UCSD-AML1 (cell line): ENCODE results near the gene GABPB2.
A peak's percentile ranks its signal among the peaks of the same experiment; 100 is the strongest.
"Not testable (repeated sequence)": the region's sequence is repeated elsewhere in the genome, so short reads cannot be mapped to it uniquely, and the experiment has no call there.

ENCODE experiments used
- DNase-seq: peaks from one replicate; lab custom pipeline; 2025; ENCODE audit not compliant: unreplicated experiment; lab: John Stamatoyannopoulos, UW

The GABPB2 gene

DNA sequence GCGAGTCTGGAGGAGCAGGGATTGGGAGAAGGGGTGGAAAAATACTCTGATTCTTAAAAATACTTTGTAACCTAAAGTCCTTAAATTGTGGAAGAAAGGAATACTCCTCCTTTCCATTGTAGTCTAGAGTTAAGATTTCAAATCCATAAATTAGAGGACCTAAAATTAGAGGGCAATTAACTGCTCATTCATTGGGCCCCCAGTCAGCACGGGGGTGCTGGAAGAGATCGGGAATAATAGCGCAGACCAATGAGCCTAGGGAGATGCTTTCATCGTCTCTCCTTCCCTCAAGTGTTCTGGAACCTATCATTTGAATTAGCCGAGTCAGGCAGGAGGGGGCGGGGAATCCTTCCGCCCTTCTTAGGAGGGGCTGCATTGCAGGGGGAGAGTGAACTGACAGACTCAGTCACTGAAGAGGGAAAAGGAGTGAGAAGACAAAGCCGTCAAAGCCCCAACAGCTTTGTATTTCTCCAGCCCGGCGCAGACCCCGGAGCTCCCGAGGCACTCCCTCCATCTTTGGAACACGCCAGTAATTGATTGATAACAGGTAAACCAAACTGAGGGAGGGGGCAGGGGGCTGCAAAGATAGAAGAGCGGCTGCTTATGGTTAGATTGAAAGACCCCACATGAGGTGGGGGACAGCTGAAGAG, 10.4 kb upstream of the GABPB2 start, which contains the start of gene MLLT11:
Gene MLLT11 (plus strand): TSS at position 391 of the 650 bp plus-strand sequence. CDS start 6,828 bp downstream, outside the sequence.
- peak; percentile 58 for DNase-seq

- no peak for DNase-seq
Measured at GRCh38 chr1:151060657-151061421, 9.7 kb upstream of the GABPB2 start.

DNA sequence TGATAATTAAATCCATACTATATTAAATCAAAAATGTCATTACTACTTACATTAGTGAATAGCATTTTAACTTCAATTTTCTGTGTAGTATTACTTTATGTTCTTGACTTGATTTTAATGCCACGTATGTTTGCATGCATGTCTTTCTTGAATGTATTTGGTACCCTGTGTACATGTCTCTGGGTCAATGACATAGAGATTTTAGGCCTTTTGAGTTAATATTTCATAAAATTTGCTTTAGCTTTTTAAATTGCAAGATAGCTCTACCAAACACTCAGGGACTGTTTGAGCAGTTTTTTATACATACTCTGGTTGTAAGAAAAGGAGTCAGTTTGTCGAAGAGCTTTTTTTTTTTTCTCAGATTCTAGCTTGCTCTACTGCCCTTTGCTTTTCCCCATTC, 8.9 kb upstream of the GABPB2 start:
- DNase-seq: no peak

DNA sequence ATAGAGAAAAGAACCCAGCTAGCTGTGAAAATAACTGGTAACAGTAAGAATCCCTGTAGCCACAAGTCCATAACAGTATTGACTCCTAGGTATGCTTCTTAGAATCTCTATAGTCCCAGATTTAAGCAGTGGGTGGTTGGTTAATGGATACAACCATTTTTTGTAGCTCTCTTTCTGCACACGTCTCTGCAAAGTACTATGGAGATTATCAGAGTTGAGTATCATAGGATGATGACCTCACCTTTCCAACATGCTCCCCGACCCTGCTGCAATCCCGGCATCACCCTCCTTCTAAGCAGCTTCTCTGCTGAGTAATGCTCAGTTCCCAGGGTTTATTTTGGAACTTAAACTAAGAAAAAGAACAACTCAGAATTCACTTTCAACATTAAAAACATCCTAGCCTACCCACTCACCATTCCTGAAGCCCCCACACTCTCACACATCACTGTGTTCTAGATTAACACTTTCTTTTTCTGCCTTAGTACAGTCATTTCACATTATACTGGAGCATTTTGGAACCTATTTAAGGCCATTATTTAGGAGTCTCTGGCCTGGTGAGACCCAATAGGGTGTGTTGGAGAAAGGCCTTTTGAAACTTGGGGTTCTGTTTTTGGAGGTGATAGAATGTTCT, 7.7 kb upstream of the GABPB2 start:
- DNase-seq: no peak

DNA sequence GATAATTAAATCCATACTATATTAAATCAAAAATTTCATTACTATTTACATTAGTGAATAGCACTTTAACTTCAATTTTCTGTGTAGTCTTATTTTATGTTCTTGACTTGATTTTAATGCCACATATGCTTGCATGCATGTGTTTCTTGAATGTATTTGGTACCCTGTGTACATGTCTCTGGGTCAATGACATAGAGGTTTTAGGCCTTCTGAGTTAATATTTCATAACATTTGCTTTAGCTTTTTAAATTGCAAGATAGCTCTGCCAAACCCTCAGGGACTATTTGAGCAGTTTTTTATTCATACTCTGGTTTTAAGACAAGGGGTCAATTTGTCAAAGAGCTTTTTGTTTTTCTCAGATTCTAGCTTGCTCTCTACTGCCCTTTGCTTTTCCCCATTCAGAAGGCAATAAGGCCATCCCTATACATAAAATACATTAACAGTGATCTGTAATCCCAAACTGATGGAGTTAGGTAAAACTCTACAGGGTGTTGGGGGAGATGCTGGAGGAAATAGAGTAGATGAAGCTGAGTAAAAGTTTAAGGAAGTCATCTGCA, 5.4 kb upstream of the GABPB2 start:
- DNase-seq: no peak

DNA sequence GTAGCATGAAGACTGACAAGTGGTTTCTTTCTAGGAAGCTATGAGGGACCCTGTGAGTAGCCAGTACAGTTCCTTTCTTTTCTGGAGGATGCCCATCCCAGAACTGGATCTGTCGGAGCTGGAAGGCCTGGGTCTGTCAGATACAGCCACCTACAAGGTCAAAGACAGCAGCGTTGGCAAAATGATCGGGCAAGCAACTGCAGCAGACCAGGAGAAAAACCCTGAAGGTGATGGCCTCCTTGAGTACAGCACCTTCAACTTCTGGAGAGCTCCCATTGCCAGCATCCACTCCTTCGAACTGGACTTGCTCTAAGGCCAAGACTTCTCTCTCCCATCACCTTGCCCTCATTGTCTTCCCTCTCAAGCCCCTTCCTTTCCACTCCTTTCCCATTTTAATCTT, 3.4 kb upstream of the GABPB2 start:
- no peak for DNase-seq

- no peak for DNase-seq
Measured at GRCh38 chr1:151069103-151069486, 1.5 kb upstream of the GABPB2 start.

GRCh38 chr1:151072224-151072623, 1.7 kb downstream of the GABPB2 start:
- no peak for DNase-seq

DNA sequence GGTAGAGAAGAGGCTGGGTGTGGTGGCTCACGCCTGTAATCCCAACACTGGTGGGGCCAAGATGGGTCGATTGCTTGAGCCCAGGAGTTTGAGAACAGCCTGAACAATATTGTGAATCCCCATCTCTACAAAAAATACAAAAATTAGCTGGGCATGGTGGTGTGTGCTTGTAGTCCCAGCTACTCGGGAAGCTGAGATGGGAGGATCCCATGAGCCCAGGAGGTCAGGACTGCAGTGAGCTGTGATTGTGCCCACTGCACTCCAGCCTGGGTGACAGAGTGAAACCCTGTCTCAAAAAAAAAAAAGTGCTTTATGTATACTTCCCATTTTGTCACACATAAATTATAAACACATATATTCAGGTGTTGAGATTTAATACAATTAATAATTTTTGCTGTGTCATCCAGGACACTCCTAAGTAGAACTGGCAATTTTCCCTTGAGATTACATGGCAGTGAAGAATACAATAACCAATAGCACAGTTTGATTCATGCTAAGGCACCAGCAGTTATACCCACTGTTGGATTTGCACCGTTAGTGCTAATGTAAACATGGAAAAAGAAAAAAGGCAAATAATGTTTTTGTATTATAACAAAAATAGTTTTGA, 15.5 kb downstream of the GABPB2 start:
- no peak for DNase-seq

DNA sequence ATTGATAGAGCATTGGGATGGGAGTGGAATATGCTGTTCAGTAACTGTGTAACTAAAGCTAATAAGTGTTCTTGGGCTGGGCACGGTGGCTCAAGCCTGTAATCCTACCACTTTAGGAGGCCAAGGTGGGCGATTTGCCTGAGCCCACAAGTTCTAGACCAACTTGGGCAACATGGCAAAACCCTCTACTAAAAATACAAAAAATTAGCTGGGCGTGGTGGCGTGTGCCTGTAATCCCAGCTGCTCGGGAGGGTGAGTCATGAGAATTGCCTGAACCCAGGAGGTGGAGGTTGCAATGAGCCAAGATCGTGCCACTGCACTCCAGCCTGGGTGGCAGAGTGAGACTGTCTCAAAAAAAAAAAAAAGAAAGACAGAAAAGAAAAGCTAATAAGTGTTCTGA, 26.9 kb downstream of the GABPB2 start:
- not testable (repeated sequence) for DNase-seq

DNA sequence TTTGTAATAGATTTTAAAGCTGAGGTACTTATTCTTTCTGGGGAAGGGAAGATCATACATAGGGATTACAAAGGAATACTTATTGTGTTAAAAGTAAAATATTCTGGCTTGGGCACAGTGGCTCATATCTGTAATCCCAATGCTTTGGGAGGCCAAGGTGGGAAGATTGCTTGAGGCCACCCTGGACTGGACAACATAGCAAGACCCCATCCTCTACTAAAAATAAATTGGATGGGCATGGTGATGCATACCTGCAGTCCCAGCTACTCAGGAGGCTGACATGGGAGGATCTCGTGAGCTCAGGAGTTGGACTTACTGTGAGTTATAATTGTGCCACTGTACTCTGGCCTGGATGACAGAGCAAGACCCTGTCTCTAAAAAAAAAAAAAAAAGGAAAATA, 27.6 kb downstream of the GABPB2 start:
- DNase-seq: no peak

GRCh38 chr1:151104630-151105029, 34.1 kb downstream of the GABPB2 start:
- DNase-seq: no peak

DNA sequence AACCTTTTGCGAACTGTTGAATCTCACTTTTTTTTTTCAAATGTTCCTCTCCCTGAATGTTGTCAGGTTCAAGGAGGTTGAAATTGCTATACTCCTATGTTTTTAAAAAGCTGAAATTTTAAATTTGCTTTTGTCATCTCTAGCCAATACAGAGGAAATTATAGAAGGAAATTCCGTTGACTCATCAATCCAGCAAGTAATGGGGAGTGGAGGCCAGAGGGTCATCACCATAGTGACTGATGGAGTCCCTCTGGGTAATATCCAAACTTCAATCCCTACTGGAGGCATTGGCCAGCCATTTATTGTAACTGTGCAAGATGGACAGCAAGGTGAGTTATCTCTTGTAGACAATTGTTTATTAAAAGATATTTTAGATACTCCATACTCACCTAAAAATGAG, 36.3 kb downstream of the GABPB2 start:
- no peak for DNase-seq

- DNase-seq: no peak
Measured at GRCh38 chr1:151108331-151108730, 37.8 kb downstream of the GABPB2 start.

DNA sequence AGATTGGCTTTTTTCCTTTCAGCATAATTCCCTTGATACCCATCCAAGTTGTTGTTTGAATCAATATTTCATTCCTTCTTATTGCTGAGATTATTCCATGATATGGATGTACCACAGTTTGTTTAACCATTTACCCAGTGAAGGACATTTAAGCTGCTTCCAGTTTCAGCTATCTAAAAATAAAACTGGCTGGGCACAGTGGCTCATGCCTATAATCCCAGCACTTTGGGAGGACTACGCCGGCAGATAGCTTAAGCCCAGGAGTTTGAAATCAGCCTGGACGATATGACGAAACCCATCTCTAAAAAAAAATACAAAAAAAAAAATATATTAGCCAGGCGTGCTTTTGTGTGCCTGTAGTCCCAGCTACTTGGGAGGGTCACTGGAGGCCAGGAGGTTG, 43.3 kb downstream of the GABPB2 start:
- DNase-seq: no peak

DNA sequence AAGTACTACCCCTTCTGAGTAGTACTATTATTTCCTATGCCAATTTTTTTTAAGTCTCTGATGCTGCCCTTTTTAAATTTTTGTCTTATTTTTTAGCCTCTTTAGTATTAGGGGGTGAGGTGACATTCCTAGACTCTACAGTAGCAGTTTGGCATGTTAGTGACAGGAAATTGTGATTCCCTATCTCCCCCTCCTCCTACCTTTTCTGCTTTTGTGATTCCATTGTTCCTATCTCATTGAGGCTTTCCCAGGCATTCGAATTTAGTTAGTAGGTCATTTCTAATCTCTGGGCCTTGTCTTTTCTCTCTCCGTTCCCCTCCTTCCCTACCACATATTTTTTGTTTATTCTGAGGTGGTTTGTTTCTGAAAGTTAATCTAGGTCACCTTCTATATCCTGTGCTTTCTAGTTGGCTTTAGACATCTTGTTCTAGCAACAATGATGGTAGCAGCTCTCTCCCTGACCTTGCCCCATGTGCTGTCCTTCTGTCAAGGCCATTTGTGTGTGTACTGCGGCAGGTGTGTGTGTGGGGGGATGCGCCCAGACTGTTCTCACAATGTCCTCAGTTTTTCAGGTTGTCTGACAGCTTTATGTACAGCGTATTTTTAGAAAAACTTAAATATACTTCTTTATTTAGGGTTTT, 54.3 kb downstream of the GABPB2 start:
- no peak for DNase-seq

GRCh38 chr1:151128800-151129199, 58.2 kb downstream of the GABPB2 start:
- no peak for DNase-seq

DNA sequence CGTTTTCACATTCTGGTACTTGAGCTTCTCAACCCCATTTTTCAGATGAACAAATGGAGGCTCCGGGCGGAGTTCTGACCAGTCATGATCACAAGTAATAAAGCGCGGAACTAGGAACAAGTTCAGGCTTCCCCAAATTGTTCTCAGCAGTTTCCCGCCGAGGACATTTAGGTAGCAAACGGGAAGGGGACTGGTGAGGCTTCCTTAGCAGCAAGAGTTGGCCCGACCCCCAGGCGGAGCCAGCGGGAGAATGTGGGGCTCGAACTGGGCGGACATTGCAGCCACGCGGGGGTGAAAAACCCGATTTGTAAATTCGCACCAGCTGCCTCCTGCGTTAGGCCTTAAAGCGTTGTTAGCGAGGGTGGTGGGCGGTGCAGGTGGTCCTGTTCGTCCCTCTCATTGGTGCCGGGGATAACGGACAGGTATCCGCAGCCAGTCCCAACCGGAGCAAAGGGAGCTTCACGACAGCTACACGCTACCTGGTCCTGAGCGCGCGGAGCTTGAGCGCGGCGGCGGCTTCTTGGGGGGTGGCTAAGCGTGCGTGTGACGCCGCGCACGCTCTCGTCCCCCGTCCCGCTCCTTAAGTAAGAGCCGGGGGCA, 60.5 kb downstream of the GABPB2 start:
- no peak for DNase-seq

DNA sequence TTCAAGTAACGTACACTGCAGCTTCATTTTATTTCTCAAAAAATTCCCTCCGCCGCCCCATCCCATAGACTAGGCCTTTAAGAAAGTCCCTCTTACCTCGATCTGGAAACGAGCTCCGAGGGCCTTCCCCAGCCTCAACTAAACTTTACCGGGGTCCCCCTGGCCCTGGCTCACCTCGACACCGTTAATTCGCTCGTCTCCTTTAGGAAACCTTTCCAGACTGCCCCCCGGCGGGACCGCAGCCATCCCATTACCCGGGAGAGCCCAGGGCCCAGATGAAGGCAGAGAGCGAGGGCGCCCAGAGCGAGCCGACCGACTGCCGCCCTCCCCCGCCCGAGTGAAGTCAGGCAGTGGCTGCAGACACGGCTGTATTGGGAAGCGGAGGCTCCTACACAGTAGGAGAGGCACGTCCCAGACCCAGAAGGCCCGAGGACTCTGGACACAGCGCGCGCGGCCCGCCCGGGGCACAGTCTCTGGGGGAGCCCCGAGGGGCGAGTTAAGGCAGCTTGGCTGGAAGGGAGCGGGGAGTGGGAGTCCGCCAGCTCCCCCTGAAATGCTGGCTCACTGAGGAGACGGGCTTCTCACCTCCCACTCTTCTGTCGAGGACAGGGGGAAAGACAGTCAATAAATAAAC, 61.3 kb downstream of the GABPB2 start:
- no peak for DNase-seq
